ENCODE data around the gene TMEM129.

Gene TMEM129

DNA sequence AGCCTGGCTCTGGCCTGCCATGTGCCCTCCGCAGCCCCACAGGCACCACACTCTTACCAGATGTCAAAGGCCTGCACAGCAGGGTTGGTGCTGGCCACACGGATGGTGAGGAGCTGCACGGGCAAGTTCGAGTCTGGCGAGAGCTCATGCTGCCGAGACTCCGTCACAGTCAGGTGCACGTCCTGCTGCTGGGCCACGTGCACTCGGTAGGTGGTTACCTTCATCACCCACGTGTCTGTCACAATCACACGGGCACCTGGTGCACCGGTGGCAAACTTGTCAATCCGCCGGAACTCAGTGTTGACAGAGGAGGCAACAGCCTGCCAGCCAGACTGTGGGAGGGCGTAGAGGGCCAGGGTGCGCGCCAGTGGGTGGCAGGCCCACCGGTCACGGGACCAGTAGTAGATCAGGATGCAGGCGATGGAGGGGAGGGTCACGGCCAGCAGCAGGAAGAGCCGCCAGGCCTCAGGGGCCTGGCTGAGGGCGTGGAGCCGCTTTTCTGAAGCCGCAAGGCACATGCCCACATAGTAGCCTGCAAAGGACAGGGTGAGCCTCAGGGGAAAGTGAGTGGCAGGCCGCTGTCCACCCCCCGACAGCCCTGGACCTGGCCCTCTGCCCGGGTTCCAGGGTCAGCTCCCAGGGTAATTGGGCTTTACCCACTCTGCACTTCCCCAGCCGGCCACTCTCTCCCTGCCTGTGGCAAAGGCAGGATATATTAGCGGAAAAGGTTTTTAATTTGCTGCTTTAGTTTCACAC lies 2.9 kb downstream of the TMEM129 start:
- no peak for DNase-seq

DNA sequence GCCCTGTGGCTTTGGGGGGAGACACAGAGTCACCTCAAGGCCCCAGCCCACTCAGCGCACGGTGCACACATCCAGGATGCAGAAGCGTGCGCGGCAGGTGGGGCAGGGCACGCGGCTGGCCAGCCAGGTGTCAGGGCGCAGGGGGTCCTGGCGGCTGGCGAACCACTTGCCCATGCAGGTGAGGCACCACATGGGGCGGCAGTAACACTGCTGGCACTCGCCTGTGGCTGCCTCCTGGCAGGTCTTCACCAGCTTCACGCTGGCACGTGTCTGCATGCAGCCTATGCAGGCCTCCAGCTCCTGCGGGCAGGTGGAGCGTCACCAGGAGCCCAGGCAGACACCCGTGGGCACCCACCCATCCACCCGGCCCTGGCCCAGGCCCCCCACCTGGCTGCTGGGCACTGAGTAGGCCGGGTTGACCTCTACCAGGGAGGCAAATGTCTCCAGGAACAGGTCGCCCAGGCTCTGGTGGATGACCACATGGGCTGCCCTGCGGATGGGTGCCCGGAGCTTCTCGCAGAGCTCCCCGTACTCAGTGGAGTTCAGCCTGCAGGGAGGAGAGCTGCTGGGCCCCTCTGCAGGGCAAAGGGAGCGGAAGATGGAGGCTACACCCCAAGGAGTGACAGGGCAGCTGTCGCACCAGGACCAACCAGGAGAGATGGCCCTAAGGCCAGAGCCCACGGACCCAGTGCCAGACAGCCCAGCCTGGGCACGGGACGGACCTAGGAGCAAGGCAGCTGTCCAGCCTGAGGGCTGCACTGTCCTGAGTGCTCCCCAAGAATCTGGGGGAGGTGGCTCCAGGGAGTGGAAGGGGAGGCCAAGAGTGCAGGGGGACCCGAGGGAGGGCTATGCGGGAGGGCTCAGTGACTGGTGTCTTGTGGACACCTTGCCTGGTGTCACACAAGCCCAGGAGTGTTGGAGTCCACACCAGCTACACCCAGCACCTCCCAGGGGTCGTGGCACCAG lies 3.7 kb downstream of the TMEM129 start:
- DNase-seq: no peak

DNA sequence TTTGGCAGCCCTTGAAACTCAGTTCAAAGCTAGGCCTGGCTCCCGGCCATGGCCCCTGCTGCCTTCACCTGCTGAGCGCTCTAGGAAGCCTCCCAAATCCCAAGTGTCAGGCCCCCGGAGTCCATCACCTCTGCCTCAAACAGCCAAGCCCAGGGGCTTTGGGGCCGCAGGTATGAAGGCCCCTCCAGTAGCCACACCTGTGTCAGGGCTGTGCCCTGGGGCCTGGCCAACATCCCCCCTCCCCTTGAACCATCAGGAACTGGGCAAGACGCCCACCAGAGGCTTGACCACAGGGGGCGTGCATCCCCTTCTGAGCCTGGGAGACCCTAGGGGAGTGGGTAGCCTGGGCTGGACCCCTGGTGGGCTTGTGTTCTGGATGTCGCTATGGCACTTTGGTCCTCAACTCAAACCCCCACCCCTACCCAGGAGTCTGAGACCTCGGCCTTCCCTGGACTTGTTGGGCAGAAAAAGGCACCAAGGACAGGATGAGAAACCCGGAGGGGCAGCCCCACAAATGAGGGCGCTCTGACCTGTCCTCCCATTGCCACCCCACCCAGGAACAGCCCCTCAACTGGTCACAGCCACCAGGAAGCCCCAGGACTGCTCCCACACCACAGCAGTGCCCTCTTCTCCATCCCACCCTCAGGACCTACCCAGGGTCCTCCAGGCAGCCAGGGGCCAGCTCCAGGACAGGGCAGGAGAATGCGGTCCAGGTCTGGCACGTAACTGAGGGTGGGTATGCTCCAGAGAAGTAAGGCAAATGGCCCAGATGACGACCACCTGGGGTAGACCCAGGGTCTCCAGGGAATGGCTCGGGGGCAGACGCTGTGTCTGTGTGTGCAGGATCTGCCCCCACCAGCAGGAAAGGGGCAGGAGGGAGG lies 4.8 kb downstream of the TMEM129 start:
- no peak for DNase-seq

DNA sequence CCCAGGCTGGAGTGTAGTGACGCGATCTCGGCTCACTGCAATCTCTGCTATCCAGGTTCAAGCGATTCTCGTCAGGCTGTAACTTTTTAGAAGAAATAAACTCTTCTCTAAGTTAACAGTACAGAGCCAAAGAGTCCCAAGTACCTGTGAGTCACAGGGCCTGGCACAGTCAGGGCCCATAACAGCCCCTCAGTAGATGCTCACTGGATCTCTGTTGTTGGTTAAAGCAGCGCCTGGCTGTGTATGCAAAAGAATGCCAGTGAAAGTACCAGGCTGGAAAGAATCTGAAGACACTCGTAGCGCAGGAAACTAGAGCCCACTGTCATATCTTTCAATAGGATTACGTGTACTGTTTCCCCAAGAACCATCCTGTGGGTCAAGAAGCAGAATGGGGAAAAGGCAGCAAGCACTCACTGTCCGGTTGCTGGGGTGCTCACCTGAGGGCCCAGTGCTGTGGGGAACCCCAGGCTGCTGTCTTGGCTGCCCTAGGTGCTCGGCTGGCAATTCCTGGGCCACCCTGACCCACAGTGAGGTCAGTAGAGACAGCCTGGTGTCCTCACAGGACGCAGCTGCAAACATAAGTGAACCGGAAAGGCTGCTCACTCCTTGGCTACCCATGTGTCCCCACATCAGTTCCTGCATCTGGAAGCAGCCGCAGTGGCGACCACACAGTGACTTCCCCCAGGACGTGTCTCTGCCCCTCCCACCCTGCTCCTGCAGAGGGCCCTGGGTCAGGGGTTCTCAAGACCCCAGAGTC lies 5.9 kb downstream of the TMEM129 start:
- DNase-seq: peak; percentile 30

DNA sequence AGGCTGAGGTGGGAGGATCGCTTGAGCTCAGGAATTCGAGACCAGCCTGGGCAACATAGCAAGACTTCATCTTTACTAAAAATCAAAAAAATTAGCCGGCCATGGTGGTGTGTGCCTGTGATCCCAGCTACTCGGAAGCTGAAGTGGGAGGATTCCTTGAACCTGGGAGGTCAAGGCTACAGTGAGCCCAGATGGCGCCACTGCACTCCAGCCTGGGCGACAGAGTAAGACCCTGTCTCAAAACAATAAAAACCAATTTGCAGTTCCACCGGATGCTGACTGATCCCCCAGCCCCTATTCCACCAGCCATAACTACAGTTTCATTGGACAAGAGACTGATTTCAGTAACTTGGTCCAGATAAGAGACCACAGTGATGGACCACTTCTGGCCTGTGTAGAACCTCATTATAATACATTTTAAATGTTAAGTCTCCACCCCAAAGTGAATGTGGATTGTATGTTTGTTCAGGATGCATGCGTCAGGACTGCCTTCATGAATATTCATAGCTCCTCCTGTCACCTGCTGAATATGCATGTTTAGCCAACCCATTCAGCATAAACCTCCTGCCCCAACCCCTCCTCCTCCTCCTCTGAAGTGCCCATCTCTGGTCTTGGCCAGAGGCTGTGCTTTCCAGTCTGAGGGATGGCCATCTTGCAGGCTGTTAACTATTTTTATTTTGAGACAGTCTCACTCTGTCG lies 6.7 kb downstream of the TMEM129 start:
- DNase-seq: peak; percentile 20

DNA sequence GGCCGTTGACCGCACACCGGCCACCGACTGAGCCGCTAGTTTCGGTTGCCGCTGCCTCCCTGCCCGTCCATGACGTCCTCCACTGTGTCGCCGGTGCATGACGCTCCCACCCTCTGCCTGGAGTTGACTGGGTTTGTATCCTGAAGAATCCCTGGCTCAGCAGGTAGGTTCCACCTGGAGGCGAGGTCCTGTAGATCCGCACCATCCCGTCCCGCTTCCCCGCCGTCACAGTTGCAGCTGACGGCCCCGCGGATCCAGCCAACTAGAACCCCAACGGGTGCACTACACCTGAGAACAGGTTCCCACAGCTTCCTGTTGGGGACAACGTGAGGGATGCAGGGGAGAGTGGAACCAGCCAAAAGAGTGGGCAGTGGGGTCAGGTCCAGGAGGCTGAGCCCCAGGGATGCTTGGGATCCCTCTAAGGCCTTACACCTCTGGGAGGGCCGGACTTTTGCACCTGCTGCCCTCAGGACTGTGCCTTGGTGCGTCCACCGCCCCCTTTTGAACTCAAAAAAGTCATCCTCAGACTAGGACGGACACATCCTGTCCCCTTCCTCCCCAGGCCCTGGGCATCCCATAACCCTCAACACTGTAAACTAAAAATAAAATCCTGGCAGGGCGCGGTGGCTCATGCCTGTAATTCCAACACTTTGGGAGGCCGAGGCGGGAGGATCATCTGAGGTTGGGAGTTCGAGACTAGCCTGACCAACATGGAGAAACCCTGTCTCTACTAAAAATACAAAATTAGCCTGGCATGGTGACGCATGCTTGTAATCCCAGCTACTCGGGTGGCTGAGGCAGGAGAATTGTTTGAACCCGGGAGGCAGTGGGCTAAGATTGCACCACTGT lies 7.9 kb downstream of the TMEM129 start:
- no peak for DNase-seq

DNA sequence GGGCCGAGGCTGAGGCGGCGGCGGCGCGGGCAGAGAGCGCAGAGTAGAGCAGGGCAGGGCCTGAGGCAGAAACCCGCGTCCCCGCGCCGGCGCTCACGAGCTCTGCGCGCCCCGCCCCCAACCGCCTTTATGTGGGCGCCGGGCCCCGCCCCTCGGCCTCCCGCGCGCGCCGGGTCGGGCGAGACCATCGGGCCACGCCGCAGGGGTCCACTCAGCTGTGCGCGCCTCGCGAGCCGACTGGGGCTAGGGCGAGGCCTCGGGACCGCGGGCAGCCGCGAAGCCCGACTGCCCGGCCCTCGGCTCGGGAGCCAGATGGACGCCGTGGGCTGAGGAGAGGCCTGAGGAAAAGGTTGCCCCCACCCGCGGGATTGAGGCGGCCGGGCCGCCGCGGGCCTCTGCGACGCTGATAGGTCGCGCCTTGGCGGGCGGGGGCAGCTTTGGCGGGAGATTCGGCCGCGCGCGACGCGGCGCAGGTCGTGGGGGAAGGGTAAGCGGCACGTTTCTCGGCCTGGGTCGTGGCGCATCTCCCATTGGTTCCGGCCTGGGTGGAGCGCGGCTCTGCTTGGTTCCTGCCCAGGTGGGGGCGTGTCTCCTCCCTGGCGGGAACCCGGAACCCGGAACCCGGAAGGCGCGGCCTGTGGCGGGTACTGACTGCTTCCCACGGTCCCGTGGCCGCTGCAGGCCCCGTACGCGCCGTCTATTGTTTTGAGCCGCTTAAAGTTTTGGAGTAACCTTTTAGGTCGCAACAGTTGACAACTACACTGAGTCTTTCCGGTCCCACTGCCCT lies 8.7 kb downstream of the TMEM129 start, which contains the start of gene SLBP:
SLBP (minus strand) TSS at position 104 of the 787 bp plus-strand sequence. CDS start 131 bp downstream, outside the sequence.
- DNase-seq: peak; percentile 98

DNA sequence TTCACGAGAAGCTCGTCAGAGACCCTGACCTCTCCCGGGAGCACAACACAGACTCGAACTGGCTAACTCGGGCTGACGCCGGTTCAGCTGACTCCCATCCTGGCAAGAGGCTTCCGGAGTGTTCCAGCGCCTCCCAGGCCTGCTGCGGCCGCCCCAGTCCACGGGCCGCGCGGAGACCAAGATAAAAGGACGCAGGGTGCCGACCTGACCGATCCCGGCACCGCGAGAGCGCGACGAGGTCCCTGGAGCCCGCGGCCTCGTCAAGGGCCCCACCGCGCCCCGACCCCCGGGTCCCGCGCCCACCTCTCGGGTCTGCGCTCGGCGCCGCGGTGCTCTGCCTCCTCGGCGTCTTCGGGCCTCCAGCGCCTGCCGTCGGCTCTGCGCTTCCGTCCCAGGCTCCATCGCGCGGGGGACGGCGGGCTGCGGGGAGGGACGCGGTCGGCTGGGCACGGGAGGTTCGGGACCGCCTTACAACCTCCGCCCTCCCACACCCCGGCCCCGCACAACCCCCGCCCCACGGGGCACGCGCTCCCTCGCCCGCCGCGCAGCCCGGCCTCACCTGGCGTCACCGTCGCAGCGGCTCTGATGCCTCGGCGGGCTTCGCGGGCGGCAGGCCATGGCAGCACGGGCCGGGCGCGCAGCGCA lies 9.4 kb downstream of the TMEM129 start:
- DNase-seq: peak; percentile 66

DNA sequence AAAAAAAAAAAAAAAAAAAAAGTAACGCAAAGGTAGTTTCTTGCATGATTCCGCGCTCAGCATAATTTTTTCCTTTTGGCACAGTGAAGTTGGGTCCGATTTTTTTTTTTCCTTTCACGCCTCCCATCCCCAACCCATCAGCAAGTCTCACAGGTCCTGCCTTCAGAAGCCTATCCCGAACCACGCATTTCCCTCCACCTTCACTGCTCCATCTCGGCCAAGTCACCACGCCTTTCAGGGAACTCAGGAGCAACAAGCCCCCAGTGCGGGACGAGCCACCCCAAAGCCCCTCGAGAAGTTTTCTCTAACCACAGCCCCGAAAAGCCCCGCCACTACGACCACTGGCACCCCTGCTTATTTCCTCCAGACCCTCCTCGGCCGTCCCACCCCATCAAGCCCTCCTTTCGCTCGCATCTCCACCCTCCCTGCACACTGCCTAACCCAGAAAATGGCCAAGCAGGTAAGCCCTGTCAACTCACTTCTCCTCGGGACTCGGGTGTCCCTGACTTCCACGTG lies 10.0 kb downstream of the TMEM129 start:
- no peak for DNase-seq

DNA sequence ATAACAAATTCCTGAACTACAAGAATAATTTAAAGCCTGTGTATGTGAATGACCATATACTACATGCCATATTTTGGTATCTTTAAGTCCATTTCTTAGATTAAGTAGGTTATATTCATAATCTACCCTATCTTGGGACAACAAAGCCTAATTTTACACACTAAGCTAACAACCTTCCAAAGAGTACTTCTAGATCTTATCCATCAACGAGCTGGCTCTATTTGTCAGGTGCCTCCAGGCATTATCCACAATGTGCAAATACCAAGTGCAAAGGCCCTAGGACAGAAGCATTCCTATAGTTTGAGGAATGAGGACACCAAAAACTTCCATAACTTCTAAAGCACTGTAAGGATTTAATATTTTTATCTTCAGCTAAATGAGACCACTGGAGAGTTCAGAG lies 12.5 kb downstream of the TMEM129 start:
- no peak for DNase-seq

DNA sequence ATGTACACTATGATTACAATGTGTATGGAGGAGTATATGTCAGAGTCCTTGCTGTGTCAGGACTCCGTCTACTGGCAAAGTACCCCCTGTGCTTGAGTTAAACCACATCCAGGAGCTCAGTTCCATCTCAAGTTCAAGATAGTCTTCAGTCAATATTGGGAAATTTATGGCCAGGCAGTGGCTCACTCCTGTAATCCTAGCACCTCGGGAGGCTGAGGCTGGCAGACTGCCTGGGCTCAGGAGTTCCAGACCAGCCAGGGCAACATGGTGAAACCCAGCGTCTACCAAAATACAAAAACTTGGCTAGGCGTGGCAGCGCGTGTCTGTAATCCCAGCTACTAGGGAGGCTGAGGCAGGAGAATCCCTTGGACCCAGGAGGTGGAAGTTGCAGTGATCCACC lies 14.8 kb downstream of the TMEM129 start:
- no peak for DNase-seq

DNA sequence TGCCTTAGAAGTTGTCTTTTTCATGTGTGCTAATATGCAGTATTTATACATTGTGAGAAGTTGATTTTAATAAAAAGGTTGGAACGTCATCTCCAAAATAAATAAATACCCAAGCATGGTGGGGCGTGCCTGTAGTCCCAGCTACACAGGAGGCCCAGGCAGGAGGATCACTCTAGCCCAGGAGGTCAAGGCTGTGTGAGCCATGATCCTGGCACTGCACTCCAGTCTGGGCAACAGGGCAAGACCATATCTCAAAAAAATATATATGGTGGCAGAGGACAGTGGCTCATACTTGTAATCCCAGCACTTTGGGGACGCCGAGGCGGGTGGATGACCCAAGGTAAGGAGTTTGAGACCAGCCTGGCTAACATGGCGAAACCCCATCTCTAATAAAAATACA lies 15.4 kb downstream of the TMEM129 start:
- no peak for DNase-seq

DNA sequence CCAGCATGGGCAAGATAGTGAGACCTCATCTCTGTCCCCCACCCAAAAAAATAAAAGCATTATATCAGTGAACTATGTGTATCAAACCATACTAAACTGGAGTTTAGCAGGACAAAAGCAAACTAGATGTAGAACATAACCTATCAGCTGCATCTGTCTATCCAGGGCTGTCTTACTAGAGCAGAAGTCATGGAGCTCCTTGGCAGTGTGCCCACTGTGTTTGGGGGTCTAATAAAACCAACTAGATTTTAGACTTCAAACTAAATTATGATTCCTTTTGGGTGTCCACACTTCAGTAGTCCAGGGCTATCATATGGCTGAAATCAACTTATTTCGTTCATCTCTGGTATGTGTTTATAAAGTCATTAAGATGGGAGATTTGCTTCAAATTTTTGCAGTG lies 17.3 kb downstream of the TMEM129 start:
- no peak for DNase-seq

DNA sequence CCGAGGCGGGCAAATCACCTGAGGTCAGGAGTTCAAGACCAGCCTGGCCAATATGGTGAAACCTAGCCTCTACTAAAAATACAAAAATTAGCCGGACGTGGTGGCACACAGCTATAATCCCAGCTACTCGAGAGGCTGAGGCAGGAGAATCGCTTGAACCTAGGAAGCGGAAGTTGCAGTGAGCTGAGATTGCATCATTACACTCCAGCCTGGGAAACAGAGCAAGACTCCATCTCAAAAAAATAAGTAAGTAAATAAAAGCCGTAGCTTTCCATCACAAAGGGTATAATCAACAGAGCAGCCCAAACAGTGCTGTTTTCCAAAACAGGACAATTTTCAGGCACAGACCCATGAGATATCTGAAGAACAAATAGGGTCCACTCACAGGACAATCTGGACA lies 19.5 kb downstream of the TMEM129 start:
- DNase-seq: peak; percentile 42

DNA sequence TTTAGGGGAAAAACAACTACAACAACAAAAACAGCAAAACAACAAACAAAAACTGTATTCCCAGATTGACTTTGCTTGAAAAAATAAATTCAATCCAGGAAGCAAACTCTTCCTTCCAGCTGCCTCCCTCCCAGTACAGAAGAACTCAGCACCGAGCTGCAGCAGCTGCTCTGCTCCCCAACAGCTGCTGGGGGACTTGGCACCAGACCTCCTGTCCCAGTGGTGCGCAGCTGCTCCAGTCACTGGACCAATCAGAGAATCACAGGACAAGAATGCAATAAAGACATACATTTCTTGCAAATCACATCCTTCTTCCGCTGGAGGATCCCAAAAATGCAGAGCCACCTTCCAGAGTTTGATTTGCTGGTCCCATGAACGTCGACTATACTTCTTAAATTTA lies 25.2 kb downstream of the TMEM129 start:
- DNase-seq: no peak

DNA sequence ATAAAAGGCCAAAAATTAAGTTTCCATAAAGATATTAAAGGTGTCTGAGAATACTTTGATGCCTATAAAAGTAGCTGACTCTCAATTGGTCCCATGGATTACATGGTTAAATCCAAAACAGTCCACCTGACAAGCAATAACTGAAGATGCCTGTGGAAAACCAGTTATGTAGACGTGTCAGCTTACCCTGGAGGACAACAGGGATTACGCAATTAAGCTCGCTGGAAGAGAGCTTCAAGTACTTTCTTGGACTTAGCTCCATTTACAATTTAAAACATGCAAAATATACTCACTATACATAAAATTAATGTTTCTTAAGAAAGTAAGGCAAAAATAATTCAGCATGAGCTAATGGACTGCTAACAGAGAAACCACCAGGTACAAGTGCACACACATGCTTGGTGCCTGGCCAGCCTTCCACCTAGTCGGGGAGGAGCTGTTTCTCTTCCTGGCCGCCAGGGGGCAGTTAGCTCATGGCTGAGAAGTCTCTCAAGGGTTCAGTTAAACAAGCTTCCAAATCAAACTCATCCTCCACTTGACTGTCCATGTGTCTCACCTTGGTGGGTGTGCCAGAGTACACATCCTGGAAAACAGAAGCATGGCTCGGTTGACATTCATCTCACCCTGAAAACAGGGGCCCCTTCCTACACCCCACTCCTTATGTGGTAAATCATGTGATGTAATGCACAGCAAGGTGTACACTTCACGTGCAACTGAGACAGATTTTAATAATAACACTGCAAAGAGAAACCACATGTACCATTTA lies 27.8 kb downstream of the TMEM129 start:
- DNase-seq: peak; percentile 70

DNA sequence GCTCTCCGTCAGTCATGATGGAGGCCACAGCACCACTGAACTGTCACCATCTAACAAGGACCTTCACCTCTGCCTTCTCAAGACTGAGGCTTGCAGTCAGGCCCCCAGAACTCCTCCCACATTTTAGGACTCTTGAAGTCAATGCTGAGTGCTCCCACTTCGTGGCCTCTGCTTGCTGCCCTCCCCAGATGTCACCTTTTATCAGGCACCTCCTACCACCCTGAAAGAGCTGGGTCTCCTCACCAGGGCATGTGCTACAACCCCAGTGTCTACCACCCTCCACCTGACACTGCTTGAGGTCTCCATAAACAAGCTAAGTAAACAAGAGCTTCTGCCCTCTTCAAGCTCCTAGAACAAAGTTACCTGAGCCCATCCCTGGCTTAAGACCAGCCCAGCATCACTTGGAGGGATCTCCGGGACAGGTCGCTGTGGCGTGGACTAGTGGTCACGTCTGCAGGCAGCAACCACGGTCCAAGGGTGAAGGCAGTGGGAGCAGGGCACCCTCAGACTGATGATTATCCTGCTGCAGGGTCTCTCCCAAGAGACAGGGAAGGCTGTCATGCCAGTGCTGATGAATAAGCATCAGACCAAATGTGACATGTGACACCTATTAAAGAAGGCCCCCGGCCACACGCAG lies 29.3 kb downstream of the TMEM129 start:
- DNase-seq: no peak

DNA sequence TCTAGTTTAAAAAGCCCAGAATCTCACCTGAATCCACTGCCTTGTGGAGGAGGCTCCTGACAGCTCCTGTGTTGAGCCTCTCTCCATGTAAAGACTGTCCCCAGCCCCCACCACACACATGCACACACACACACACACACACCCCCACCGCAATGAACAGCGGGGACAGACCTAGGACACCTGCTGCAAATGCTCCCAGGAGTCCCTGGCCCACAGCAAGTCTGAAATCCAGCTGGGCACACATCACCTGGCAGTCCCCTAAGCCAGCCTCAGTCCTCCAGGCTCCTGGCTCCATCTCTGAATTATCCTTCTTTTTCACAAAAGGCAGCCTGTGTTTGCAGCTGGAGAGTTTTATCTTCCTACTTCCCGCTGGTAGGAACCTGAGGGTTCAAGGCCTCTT lies 30.4 kb downstream of the TMEM129 start:
- DNase-seq: no peak
